HG02943 (cell line): ENCODE data around the gene ANO4.

Experiments
- ATAC-seq: cut with Tn5 transposase; IDR thresholded peaks from one replicate; pipeline ENCODE4 v1.9.1; 2021; ENCODE audit warnings: mild to moderate bottlenecking, low read depth, moderate library complexity; ENCODE audit not compliant: unreplicated experiment

The ANO4 gene

DNA sequence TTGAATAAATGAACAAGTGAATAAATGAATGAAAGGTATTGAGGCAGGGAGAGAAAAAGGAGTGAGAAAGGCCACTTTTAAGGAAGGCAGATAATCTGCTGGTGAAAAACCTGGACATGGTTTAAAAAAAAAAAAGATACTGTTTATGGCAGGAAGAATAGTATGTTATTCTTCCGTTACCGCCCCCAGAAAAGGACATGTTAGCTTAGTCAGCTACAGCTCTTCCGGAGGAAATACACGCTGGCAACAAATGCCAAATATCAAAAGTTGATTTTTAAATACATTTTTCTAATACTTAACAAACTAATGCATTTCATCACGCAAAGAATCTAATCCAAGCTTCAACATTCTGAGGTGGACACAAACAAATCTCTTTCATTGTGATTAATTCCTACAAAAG lies 372.3 kb downstream of the ANO4 start:
- no peak for ATAC-seq

DNA sequence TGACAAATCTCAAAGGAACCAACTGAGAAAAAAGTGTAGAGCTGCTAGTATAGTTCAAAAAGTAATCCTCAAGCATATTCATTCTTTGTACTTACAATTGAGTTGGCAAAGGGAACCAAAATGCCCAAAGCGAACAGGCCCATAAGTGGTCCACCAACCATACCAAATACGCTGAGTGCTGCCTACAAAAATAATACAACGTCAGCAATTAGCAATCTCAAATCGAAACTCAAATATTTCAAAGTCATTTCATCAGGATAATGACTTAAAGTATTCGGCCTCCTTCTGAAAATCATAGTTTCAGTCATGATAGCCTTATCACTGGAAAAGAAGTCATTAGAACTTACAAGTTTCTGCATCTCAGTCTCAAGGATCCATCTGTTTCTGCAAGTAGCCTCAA lies 373.4 kb downstream of the ANO4 start:
- no peak for ATAC-seq

DNA sequence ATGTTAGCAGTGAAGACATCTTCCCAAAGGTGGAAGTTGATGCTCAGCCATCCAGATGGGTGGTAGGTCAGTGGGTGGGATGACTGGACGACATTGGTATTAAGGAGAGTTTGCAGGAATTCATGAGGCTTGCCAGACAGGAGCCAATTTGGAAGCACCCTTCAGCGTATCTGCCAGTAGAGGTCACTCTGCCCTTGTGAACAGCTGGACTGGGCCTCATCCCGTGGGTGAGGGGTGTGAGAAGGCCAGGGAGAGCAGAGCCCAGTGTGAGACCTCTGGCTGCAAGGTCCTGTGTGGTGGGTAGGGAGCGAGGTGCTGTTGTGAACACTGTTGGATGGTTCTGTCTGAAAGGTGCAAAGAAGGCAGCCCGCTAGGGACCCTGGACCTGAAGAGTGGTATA lies 377.7 kb downstream of the ANO4 start:
- no peak for ATAC-seq

DNA sequence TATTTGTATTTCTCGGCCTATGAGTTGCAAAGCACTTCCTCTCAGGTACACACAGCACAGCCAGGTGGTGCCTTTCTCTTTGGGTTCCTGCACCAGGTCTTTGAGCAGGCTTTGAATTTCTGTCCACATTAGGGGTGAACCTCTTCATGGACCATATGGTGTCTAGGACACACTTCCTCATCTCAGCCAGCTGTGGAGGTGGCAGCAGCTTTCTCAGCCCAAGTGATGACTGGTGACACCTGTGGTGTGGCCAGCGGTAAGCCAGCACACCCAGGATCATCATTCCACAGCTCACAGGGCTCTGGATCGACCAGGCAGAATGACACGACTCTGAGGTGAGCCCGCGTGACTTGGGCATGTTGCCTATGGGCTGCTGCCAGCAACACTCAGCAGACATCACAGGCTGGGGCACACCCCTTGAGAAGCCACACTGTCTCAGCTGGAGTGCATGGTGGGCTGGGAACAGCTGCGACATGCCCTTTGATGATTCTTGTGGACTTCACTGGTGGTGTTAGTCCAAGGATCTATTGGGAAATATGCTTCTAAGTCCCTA lies 378.7 kb downstream of the ANO4 start:
- no peak for ATAC-seq

DNA sequence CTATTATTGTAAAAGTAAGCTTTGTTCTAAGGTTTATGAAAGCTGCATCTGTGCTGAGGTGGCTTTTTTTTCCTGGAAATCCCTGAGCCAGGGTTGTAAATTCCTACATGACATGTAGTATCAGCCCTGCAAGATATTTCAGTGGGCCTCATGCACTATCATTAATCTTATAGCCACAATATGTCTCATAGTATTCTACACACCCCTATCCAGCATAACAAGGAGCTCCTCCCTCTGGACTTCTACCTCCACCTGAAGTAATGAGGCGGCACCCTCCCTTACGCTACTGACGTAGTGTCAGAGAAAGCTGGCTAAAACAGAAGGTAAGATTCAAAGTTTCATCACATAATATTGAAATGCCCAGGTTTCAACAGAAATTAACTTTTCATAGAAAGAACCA lies 380.0 kb downstream of the ANO4 start:
- no peak for ATAC-seq
